ENCODE results near the gene SCNN1A. TPM values are rescaled to one million over a fixed set of nuclear protein-coding genes. Genes with fewer than 3 reads are reported as not detected.

Gene SCNN1A
- total RNA-seq, 1 donor from 2014 or later, result not detected

- DNase-seq (ENCODE audit: low spot score), result no peak
- Mint-ChIP-seq H3K27ac (no peak overlapping the region), H3K36me3 (ENCODE audit: low read depth) (no peaks in the 10 kb centered on the region), H3K4me3 (ENCODE audit: low read depth) (no peak overlapping the region), H3K27me3 (ENCODE audit: low read depth) (peaks cover 8% of the 10 kb centered on the region), H3K9me3 (no peaks in the 10 kb centered on the region), H3K4me1 (ENCODE audit: low read depth) (no peaks in the 10 kb centered on the region)
- intact Hi-C loops (cut with micrococcal nuclease), result no loop called here
Measured at GRCh38 chr12:6394398-6394797, 19.0 kb upstream of the SCNN1A start.

GRCh38 chr12:6393109-6393508, 17.7 kb upstream of the SCNN1A start:
- DNase-seq (ENCODE audit: low spot score), result no peak
- intact Hi-C loops (cut with micrococcal nuclease), result no loop called here
- no peaks in the 10 kb centered on the region for H3K36me3 Mint-ChIP-seq (ENCODE audit: low read depth)
- H3K27me3 Mint-ChIP-seq (ENCODE audit: low read depth), result peaks cover 15% of the 10 kb centered on the region
- no peak overlapping the region for H3K4me3 Mint-ChIP-seq (ENCODE audit: low read depth)
- no peaks in the 10 kb centered on the region for H3K9me3 Mint-ChIP-seq
- no peak overlapping the region for H3K27ac Mint-ChIP-seq
- no peaks in the 10 kb centered on the region for H3K4me1 Mint-ChIP-seq (ENCODE audit: low read depth)

GRCh38 chr12:6392504-6392903, 17.1 kb upstream of the SCNN1A start:
- Mint-ChIP-seq H3K27me3 (ENCODE audit: low read depth) (peaks cover 15% of the 10 kb centered on the region), H3K27ac (no peak overlapping the region), H3K9me3 (no peaks in the 10 kb centered on the region), H3K4me1 (ENCODE audit: low read depth) (no peaks in the 10 kb centered on the region), H3K4me3 (ENCODE audit: low read depth) (no peak overlapping the region), H3K36me3 (ENCODE audit: low read depth) (no peaks in the 10 kb centered on the region)
- intact Hi-C loops (cut with micrococcal nuclease), result no loop called here
- no peak for DNase-seq (ENCODE audit: low spot score)

DNA sequence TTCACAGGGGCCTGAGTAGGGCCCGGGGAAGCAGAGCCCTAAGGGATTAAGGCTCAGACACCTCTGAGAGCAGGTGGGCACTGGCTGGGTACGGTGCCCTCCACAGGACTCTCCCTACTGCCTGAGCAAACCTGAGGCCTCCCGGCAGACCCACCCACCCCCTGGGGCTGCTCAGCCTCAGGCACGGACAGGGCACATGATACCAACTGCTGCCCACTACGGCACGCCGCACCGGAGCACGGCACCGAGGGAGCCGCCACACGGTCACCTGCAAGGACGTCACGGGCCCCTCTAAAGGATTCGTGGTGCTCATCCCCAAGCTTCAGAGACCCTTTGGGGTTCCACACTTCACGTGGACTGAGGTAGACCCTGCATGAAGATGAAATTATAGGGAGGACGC, 15.7 kb upstream of the SCNN1A start:
- intact Hi-C loops (cut with micrococcal nuclease), result no loop called here
- no peaks in the 10 kb centered on the region for H3K4me1 Mint-ChIP-seq (ENCODE audit: low read depth)

DNA sequence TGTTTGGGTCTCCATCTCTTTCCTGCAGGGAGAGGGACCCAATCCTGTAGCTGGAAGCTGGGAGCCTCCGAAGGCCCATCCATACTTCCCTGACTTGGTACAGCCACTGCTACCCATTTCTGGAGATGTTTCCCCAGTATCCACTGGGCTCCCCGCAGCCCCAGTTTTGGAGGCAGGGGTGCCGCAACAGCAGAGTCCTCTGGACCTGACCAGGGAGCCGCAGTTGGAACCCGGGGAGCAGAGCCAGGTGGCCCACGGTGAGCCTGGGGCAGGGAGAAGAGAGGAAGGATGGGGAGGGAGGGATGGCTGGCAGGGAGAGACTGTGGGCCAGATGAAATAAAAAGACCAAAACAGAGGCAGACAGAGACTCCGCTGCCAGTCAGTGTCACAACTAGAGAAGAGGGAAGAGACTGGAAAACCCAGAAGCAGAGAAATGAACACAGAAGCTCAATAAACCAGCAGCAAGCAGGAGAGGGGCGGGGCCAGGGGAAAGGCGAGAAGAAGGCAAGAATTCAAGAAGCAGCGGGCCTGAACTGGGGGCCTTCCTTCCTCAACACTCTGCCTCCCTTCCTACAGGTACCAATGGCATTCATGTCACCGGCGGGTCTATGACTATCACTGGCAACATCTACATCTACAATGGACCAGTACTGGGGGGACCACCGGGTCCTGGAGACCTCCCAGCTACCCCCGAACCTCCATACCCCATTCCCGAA, 14.9 kb upstream of the SCNN1A start:
- H3K9me3 Mint-ChIP-seq, result no peaks in the 10 kb centered on the region
- intact Hi-C loops (cut with micrococcal nuclease), result no loop called here
- no peaks in the 10 kb centered on the region for H3K36me3 Mint-ChIP-seq (ENCODE audit: low read depth)
- H3K27ac Mint-ChIP-seq, result no peak overlapping the region
- H3K4me3 Mint-ChIP-seq (ENCODE audit: low read depth), result no peak overlapping the region
- no peaks in the 10 kb centered on the region for H3K4me1 Mint-ChIP-seq (ENCODE audit: low read depth)
- peaks cover 10% of the 10 kb centered on the region for H3K27me3 Mint-ChIP-seq (ENCODE audit: low read depth)
- DNase-seq (ENCODE audit: low spot score), result no peak

More for the DNA sequence above, 15.7 kb upstream of the SCNN1A start:
- H3K4me3 Mint-ChIP-seq (ENCODE audit: low read depth), result no peak overlapping the region
- no peak for DNase-seq (ENCODE audit: low spot score)
- no peak overlapping the region for H3K27ac Mint-ChIP-seq
- H3K27me3 Mint-ChIP-seq (ENCODE audit: low read depth), result peaks cover 11% of the 10 kb centered on the region
- H3K9me3 Mint-ChIP-seq, result no peaks in the 10 kb centered on the region
- no peaks in the 10 kb centered on the region for H3K36me3 Mint-ChIP-seq (ENCODE audit: low read depth)

- H3K9me3 Mint-ChIP-seq, result no peaks in the 10 kb centered on the region
- no peaks in the 10 kb centered on the region for H3K4me1 Mint-ChIP-seq (ENCODE audit: low read depth)
- no peak overlapping the region for H3K4me3 Mint-ChIP-seq (ENCODE audit: low read depth)
- H3K36me3 Mint-ChIP-seq (ENCODE audit: low read depth), result no peaks in the 10 kb centered on the region
- no peak overlapping the region for H3K27ac Mint-ChIP-seq
- H3K27me3 Mint-ChIP-seq (ENCODE audit: low read depth), result peaks cover 23% of the 10 kb centered on the region
- intact Hi-C loops (cut with micrococcal nuclease), result no loop called here
- no peak for DNase-seq (ENCODE audit: low spot score)
Measured at GRCh38 chr12:6387541-6387940, 12.2 kb upstream of the SCNN1A start.

DNA sequence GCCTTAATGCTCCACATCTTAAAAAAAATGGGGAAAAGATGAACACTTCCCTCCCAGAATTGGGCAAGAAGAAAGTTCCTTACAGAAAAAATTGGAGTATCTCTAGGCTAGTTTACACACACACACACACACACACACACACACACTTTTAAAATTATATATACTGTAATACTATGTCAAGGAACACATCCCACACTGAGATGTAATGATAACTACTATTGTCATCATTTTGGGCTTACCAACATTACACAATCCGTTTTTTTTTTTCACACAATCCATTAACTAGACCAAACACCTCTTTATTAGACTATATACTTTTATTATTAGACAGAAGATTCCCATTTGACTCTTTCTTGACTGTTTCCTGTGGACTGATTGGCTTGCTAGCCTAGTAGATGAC, 11.1 kb upstream of the SCNN1A start:
- peaks cover 31% of the 10 kb centered on the region for H3K27me3 Mint-ChIP-seq (ENCODE audit: low read depth)
- no peaks in the 10 kb centered on the region for H3K36me3 Mint-ChIP-seq (ENCODE audit: low read depth)
- no peaks in the 10 kb centered on the region for H3K4me1 Mint-ChIP-seq (ENCODE audit: low read depth)
- DNase-seq (ENCODE audit: low spot score), result no peak
- H3K9me3 Mint-ChIP-seq, result no peaks in the 10 kb centered on the region
- H3K27ac Mint-ChIP-seq, result no peak overlapping the region
- no peak overlapping the region for H3K4me3 Mint-ChIP-seq (ENCODE audit: low read depth)
- intact Hi-C loops (cut with micrococcal nuclease), result no loop called here

GRCh38 chr12:6386038-6386437, 10.7 kb upstream of the SCNN1A start:
- no peaks in the 10 kb centered on the region for H3K4me1 Mint-ChIP-seq (ENCODE audit: low read depth)
- H3K4me3 Mint-ChIP-seq (ENCODE audit: low read depth), result no peak overlapping the region
- H3K9me3 Mint-ChIP-seq, result no peaks in the 10 kb centered on the region
- peaks cover 35% of the 10 kb centered on the region for H3K27me3 Mint-ChIP-seq (ENCODE audit: low read depth)
- intact Hi-C loops (cut with micrococcal nuclease), result no loop called here
- H3K27ac Mint-ChIP-seq, result no peak overlapping the region
- H3K36me3 Mint-ChIP-seq (ENCODE audit: low read depth), result no peaks in the 10 kb centered on the region
- no peak for DNase-seq (ENCODE audit: low spot score)

DNA sequence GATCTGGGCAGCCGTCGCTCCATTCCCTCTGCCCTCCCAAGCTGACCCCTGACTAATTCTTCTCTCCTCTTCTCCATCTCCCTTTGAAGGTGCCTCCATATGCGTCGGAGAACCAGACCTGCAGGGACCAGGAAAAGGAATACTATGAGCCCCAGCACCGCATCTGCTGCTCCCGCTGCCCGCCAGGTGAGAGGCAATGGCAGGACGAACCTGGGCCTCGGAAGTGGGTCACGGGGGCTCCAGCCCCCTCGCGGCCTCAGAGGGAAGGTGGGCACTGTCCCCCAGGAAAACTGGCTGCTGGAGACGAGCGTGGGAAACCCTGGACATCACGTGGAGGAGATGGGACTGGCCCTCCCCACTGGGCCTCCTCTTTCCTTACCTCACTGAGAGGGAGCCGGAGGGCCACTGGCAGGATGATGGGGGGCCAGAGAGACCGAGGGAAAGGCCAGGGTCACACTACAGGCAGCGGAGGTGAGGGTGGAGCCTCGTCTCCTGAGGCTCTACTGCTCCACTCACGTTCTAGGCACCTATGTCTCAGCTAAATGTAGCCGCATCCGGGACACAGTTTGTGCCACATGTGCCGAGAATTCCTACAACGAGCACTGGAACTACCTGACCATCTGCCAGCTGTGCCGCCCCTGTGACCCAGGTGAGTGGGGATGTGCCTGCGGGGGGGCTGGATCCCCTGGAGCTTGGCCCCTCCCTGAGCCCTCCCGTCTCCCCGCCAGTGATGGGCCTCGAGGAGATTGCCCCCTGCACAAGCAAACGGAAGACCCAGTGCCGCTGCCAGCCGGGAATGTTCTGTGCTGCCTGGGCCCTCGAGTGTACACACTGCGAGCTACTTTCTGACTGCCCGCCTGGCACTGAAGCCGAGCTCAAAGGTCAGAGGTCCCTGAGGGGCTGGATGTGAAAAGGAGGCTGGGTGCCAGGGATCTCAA, 9.4 kb upstream of the SCNN1A start:
- H3K36me3 Mint-ChIP-seq (ENCODE audit: low read depth), result no peaks in the 10 kb centered on the region
- H3K9me3 Mint-ChIP-seq, result no peaks in the 10 kb centered on the region
- H3K27ac Mint-ChIP-seq, result no peak overlapping the region
- intact Hi-C loops (cut with micrococcal nuclease), result no loop called here
- no peak for DNase-seq (ENCODE audit: low spot score)
- no peak overlapping the region for H3K4me3 Mint-ChIP-seq (ENCODE audit: low read depth)
- H3K27me3 Mint-ChIP-seq (ENCODE audit: low read depth), result peaks cover 42% of the 10 kb centered on the region
- H3K4me1 Mint-ChIP-seq (ENCODE audit: low read depth), result no peaks in the 10 kb centered on the region

DNA sequence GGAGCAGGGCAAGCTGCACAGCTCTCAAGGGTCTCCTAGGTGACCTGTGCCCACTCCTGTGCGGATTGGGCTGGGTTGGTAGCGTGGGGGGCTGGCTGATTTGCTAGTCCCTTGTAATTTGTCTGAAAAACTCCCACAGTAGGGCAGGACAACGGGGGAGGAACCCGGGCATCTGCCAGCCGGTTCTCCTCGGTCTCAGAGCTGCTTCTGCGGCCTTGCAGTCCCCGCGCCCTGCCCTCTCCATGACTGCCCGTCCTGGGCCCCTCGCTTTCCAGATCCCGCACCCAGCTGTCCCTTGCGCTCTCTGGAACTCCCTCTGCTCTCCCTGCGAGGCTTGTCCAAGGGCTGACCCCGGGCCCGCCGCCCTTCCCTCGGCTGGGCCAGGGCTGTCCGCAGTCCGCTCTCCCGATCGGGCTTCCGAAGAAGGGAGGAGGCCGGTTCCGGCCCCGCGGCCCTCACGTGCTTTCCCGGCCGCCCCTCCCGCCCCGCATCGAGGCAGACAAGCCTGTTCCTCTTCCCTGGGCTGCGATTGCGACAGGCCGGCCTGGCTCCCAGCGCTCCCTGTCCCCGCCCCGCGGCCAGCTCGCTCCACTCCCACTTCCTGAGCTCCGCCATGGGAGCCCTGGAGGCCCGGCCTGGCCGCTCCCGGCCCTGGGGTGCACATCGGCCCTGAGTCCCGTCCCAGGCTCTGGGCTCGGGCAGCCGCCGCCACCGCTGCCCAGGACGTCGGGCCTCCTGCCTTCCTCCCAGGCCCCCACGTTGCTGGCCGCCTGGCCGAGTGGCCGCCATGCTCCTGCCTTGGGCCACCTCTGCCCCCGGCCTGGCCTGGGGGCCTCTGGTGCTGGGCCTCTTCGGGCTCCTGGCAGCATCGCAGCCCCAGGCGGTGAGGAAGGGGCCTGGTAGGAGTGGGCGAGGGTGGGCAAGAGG, 8.5 kb upstream of the SCNN1A start, which contains the start of gene LTBR:
LTBR (plus strand) TSS at position 591 of the 927 bp plus-strand sequence; CDS start at position 788, 197 bp downstream.
- no peak within 1 kb of the TSS for H3K27ac Mint-ChIP-seq
- no peak within 1 kb of the TSS for H3K4me3 Mint-ChIP-seq (ENCODE audit: low read depth)
- no peaks in the 10 kb centered on the region for H3K9me3 Mint-ChIP-seq
- H3K36me3 Mint-ChIP-seq (ENCODE audit: low read depth), result no peaks in the 10 kb centered on the region
- peaks cover 39% of the 10 kb centered on the region for H3K27me3 Mint-ChIP-seq (ENCODE audit: low read depth)
- no peak for DNase-seq (ENCODE audit: low spot score)
- intact Hi-C loops (cut with micrococcal nuclease), result no loop called here
- H3K4me1 Mint-ChIP-seq (ENCODE audit: low read depth), result no peaks in the 10 kb centered on the region

GRCh38 chr12:6382982-6383381, 7.6 kb upstream of the SCNN1A start:
- intact Hi-C loops (cut with micrococcal nuclease), result no loop called here
- no peak for DNase-seq (ENCODE audit: low spot score)

GRCh38 chr12:6382371-6382770, 7.0 kb upstream of the SCNN1A start:
- Mint-ChIP-seq H3K27ac (no peak overlapping the region), H3K4me1 (ENCODE audit: low read depth) (no peaks in the 10 kb centered on the region), H3K9me3 (no peaks in the 10 kb centered on the region), H3K27me3 (ENCODE audit: low read depth) (peaks cover 35% of the 10 kb centered on the region), H3K36me3 (ENCODE audit: low read depth) (no peaks in the 10 kb centered on the region), H3K4me3 (ENCODE audit: low read depth) (no peak overlapping the region)
- no peak for DNase-seq (ENCODE audit: low spot score)
- intact Hi-C loops (cut with micrococcal nuclease), result no loop called here

More at GRCh38 chr12:6382982-6383381, 7.6 kb upstream of the SCNN1A start:
- Mint-ChIP-seq H3K27ac (no peak overlapping the region), H3K36me3 (ENCODE audit: low read depth) (no peaks in the 10 kb centered on the region), H3K4me1 (ENCODE audit: low read depth) (no peaks in the 10 kb centered on the region), H3K27me3 (ENCODE audit: low read depth) (peaks cover 35% of the 10 kb centered on the region), H3K9me3 (no peaks in the 10 kb centered on the region), H3K4me3 (ENCODE audit: low read depth) (no peak overlapping the region)
